T1000 (cell line): ENCODE results near the gene GPC5.
"Not testable (repeated sequence)": the region's sequence is repeated elsewhere in the genome, so short reads cannot be mapped to it uniquely, and the experiment has no call there.

ENCODE experiments used
- DNase-seq: peaks from one replicate; lab custom pipeline; 2025; ENCODE audit warnings: mixed read lengths; lab: John Stamatoyannopoulos, UW

The GPC5 gene

DNA sequence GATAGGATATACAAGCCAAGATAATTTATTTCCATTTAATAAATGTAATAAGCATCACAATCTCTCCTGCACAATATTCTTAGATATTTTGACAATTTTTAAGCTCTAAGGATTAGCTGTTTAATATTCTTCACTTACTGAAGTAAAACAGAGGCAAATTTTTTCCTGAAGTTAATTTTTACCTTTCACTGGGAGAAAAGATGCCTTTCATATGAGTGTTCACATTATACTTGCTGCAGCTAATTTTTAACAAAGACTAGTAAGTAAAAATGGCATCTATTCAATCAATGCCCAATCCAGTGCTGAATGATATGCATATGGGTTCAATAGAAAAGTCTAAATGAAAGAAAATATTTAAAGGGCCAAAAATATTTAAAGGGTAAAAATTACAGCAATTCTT is 1451.0 kb downstream of the GPC5 start:
- DNase-seq: no peak

DNA sequence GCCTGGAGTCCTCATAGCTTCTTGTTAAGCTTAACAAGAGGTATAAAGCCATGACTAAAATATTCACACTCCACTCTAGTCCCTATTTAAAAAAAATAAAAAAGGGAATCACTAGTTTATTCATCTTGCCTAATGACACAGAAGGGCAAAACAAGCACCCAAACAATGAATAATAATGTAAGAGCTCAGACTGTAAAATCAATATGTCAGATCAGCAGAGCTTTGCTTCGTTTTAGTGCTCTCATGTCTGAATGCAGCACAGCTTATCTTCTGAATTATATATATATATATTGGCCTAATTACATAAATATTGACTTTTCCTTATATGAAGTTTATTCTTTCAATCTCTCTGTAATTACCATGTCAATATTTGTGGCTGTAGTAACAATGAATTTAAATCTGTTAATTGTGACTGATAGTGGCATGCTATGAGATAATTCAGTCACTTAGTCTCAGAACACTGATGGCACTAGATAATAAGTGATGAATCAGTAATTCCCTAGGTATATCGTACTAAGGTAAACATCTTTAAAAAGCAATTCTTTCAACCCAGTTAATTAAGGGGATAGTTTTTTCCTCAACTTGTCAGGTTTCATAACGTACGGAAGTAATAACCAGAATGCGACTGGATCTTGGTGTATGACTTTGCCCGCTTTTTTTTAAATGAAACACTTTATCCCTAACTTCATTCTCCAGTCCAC is 1466.3 kb downstream of the GPC5 start:
- no peak for DNase-seq

DNA sequence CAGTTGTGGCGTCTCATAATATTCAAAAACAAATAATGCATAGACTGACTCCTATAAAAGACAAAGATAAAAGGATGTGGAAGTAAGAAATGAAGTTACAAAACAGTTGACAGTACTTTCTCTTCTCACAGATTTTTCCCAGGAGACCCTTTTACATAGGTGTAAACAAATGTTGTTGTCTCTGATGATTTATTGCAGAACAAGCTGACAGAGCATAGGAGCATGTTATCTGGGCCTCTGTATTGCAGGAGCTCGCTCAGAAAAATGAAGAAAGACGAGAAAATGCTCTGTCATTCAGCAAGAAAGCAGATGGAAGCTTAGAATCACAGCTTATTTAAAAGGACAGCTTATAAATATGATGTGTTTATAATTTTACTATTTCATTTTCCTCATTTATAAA is 1474.6 kb downstream of the GPC5 start:
- no peak for DNase-seq

DNA sequence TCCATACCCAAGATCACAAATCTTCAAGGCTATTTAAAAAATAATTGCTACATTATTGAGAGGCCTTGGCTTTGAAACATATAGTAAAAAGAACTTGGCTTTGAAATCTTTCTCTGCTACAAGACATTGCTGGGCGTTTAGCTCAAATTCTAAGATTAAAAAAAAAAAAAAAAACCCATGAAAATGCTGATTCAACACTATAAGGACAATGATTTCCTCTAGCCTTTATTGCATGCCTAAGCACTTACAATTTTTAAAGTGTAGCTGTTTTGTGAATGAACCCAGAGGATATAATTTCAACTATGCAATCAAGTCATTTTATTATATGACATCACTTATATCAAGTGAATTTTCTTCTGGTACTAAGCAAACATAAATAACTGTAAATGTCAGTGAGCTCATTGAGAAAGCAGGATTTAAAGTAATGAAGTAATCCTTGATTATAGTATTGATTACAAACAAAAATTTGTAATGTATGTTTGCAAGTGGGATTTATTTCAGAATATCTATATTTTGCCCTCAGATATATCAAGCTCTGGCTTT is 1488.2 kb downstream of the GPC5 start:
- DNase-seq: no peak

DNA sequence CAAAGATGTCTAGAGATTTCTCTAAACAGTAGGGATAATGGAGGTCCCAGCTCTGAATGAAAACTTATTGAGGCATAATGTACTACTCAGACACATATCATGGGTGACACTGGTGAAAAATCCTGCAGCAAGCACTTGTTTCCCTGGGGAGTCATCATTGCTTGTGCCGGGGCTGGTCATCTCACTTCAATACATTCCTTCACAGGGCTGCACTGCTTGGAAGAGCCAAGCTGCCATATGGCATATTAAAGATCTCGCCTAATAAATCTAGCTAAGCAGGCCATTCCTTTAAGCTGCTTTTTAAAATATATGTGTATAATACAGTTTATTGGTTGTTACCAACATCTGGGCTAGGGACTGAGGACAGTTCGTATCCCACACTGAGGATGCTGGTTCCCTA is 1496.0 kb downstream of the GPC5 start:
- no peak for DNase-seq

DNA sequence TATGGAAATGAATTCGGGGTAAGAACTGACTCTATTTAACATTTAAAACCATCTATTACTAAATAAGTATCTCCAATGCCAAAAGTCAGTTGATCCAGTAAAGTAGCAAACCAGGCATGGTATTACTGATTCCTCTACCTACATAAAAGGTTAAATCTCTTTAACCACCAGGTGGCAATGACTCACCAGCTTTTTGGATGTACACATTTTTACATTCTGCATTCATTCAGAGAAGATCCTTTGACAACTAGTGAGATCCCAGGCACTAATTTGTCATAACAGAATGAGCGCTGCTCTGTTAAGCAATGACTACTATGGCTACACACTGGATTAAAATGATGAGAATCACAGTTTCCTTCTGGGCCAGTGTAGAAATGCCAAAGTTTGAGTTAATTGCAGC is 1498.4 kb downstream of the GPC5 start:
- DNase-seq: no peak

DNA sequence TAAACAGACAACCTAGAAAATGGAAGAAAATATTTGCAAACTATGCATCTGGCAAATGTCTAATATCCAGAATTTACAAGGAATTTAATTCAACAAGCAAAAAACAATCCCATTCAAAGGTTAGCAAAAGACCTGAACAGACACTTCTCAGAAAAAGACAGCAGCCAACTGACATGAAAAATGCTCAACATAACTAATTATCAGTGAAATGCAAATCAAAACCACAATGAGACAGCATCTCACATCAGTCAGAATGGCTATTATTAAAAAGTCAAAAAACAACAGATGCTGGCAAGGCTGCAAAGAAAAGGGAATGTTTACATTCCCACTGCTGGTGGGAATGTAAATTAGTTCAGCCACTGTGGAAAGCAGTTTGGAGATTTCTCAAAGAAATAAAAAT is 1500.5 kb downstream of the GPC5 start:
- DNase-seq: not testable (repeated sequence)

DNA sequence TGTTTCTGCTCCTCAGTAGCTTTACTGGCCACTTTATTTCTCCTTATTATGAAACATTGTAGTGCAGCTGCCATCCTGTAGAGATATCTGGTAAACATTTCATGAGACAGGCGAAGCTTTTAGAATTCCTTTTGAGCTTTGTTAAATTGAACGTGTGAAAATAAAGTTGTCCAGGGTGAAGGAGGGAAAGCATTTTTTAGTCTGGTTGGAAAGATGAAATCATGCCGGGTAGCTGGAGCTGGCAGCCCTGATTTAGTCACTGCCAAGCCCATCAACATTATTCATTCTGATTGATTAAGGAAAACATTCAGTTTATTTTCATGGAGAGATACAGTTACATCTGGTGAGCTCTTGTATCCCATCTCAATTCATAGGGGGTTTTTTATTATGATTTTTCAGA is 1502.0 kb downstream of the GPC5 start:
- DNase-seq: no peak

DNA sequence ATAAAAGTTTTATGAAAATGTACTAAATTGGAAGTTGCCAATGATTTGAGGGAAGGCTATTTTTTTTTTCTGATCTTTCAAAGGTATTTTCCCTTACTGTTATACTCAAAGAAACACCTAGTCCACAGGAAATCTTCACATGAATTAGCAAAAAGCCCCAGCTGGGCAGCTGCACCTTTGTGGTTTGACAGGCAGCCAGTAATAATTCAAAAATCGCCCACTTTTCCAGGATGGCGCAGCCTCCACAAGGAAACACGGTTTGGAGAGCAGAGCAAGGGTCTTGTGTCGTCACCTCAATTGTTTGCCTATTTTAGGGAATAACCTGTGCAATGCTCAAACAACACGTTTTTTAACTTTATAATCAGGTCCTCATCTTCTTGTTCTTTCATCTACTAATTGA is 1503.3 kb downstream of the GPC5 start:
- DNase-seq: no peak

DNA sequence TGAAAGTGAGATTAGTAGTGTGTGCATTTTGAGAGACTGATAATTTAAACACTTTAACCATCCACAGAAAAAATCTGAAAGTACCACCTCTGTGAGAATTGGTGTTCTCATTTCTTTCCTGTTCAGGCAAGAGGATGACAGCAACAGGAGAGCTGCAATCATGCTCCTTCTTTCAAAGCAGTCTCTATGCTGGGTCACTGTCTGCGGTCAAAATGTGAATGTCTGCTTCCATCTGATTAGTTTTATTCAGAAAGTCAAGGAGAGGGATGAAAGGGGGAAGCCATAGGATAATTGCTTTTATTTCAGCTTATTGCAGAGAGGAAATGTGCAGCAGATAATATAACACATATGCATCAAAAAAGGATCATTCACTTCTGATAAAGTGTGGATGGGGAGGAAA is 1514.2 kb downstream of the GPC5 start:
- no peak for DNase-seq

DNA sequence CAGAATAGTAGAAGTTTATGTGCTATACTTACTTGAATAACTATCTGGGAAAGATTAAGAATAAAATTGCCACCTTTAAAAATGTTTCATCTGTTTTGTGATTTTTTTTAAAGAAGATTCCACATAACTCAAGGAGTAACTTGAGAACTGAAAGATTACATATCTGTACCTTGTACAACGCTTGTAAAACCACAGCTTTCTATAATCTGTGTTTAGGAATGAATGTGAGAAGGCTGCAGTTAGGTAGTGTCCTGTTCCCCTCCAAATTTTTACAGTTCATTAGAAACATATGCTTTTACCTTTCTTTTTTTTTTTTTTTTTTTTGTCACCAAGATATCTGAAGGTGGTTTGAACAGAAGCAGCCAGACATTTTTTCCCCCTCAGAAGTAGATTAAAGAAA is 1515.4 kb downstream of the GPC5 start:
- DNase-seq: no peak
